PC-3 (cell line): Measurements from ENCODE around the gene SLAMF1. TPM values are rescaled to one million over a fixed set of nuclear protein-coding genes. Genes with fewer than 3 reads are reported as not detected.

Source experiments
- ATAC-seq: fragments of 200-7000 bp; cut with Tn5 transposase; 2 replicates; pipeline ENCODE4 v1.9.1; 2020; ENCODE audit warnings: mild to moderate bottlenecking, moderate library complexity
- BruUV-seq: library from RNA; stranded (reverse); fragments of 400-500 nt; replicated peaks from 2 replicates; lab custom pipeline; 2021; lab: Mats Ljungman, UMichigan
- CTCF ChIA-PET: fragments of 300-600 bp; sonication (Branson Sonifier 250); formaldehyde crosslinking; loops from one replicate; lab custom pipeline; 2022; ENCODE audit warnings: antibody characterized with exemption; lab: Charles Lee
- POLR2A ChIA-PET: fragments of 300-600 bp; sonication (Branson Sonifier 250); formaldehyde crosslinking; loops from one replicate; lab custom pipeline; 2022; ENCODE audit warnings: antibody characterized with exemption; ENCODE audit not compliant: unreplicated experiment; lab: Charles Lee
- DNase-seq: peaks from one replicate; pipeline ENCODE4 v3.0.0-alpha.2; 2015
- H2AFZ ChIP-seq: fragments of 300-600 bp; sonication (generic); 2 replicates; pipeline ENCODE4 v1.6.0; 2016; ENCODE audit warnings: antibody characterized with exemption, low read length
- H3F3A ChIP-seq: fragments of 300-600 bp; sonication (generic); one replicate; pipeline ENCODE4 v1.6.0; 2017; ENCODE audit warnings: antibody characterized with exemption, low read length, control low read depth, mild to moderate bottlenecking; ENCODE audit not compliant: unreplicated experiment
- H3K27ac ChIP-seq: fragments of 300-600 bp; sonication (generic); 2 replicates; pipeline ENCODE4 v1.5.1; 2016; ENCODE audit warnings: mild to moderate bottlenecking, low read length
- H3K27me3 ChIP-seq: fragments of 300-600 bp; sonication (generic); 2 replicates; pipeline ENCODE4 v1.6.1; 2016; ENCODE audit warnings: low read length, mixed read lengths
- H3K36me3 ChIP-seq: fragments of 300-600 bp; sonication (generic); 2 replicates; pipeline ENCODE4 v1.6.1; 2016; ENCODE audit warnings: low read depth, mixed run types, low read length, mixed read lengths
- H3K4me1 ChIP-seq: fragments of 300-600 bp; sonication (generic); 2 replicates; pipeline ENCODE4 v1.5.1; 2016; ENCODE audit warnings: low read length; ENCODE audit not compliant: insufficient read depth
- H3K4me2 ChIP-seq: fragments of 300-600 bp; sonication (generic); 2 replicates; pipeline ENCODE4 v1.6.0; 2016; ENCODE audit warnings: low read length
- H3K4me3 ChIP-seq: fragments of 300-600 bp; sonication (generic); 2 replicates; pipeline ENCODE4 v1.5.1; 2016; ENCODE audit warnings: mild to moderate bottlenecking, low read length, mixed read lengths
- H3K79me2 ChIP-seq: fragments of 300-600 bp; sonication (generic); 2 replicates; pipeline ENCODE4 v1.6.1; 2017; ENCODE audit warnings: low read length, mixed read lengths
- H3K9ac ChIP-seq: fragments of 300-600 bp; sonication (generic); 2 replicates; pipeline ENCODE4 v1.6.0; 2016; ENCODE audit warnings: mild to moderate bottlenecking, low read length
- H3K9me2 ChIP-seq: fragments of 300-600 bp; sonication (generic); replicated peaks from 2 replicates; pipeline ENCODE4 v1.6.1; 2016; ENCODE audit warnings: mixed run types, low read length, mixed read lengths
- H3K9me3 ChIP-seq: fragments of 300-600 bp; sonication (generic); 2 replicates; pipeline ENCODE4 v1.6.1; 2016; ENCODE audit warnings: low read length, mixed read lengths
- H4K20me1 ChIP-seq: fragments of 300-600 bp; sonication (generic); 2 replicates; pipeline ENCODE4 v1.6.1; 2016; ENCODE audit warnings: low read length, mixed read lengths
- CTCF ChIP-seq: fragments of 300-600 bp; sonication (generic); conservative IDR thresholded peaks from 2 replicates; pipeline ENCODE4 v1.5.1; 2017; ENCODE audit warnings: antibody characterized with exemption, low read depth, mild to moderate bottlenecking, low read length
- EZH2 ChIP-seq: fragments of 300-600 bp; sonication (generic); IDR thresholded peaks from one replicate; pipeline ENCODE4 v1.6.1; 2017; ENCODE audit warnings: antibody characterized with exemption, mild to moderate bottlenecking, low read length; ENCODE audit not compliant: unreplicated experiment
- EZH2phosphoT487 ChIP-seq: fragments of 300-600 bp; sonication (generic); IDR thresholded peaks from 2 replicates; pipeline ENCODE4 v1.6.1; 2018; ENCODE audit warnings: mild to moderate bottlenecking, antibody characterized with exemption, low read length, borderline replicate concordance
- intact Hi-C: fragments of 100-400 bp; cut with micrococcal nuclease; formaldehyde crosslinking; loops from 2 replicates; pipeline ENCODE4 v1.9.0; 2023
- total RNA-seq: library from RNA; depleted of rRNA; stranded (reverse); fragments of >200 nt; gene quantifications from 2 replicates; pipeline ENCODE4 v1.2.3, GENCODE V29; 2014

The SLAMF1 gene
- total RNA-seq, 1 experiment from 2014 or later, result not detected

DNA sequence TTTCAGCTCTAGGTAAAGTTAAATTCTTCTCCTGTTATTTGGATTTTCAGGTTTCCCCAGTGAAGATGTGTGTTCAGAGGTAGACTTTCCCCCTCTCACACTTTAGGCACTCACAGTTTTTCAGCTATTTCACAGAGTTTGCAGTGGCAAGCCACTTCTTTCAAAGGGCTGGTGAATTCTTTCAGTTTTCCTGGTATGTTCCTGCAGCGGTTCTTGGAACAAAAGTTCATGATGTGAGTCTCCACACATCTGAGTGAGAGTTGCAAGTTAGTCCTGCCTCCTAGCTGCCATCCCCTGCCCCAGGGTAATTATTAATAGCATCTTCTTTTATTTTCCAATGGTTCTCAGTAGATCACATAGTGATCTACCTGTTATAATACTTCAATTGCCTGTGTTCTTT is 40.2 kb downstream of the SLAMF1 start:
- DNase-seq (no peak), ATAC-seq (no peak)
- Histone ChIP-seq H3K27me3 (peaks cover 41% of the 10 kb centered on the region), H2AFZ (no peak overlapping the region), H3K4me3 (no peak overlapping the region), H3K4me2 (no peak overlapping the region), H3F3A (no peaks in the 10 kb centered on the region), H4K20me1 (no peaks in the 10 kb centered on the region), H3K9me2 (no peaks in the 10 kb centered on the region), H3K4me1 (no peaks in the 10 kb centered on the region), H3K79me2 (no peaks in the 10 kb centered on the region), H3K9ac (no peak overlapping the region), H3K9me3 (no peaks in the 10 kb centered on the region), H3K36me3 (no peaks in the 10 kb centered on the region), H3K27ac (no peak overlapping the region)
- POLR2A ChIA-PET, result no interaction called here
- intact Hi-C loops, result loop anchor here (1.0 to 2.0 kb wide), 3 partner anchors 62 to 178 kb away; no protein-coding TSS in a partner anchor
- CTCF ChIA-PET, result interaction anchor here (0.6 kb wide), 1 partner anchor 1077 kb away, joined by 3 read pairs; no protein-coding TSS in a partner anchor
- TF ChIP-seq CTCF (no peak), EZH2phosphoT487 (no peak), EZH2 (no peak)
- BruUV-seq, result no TSS peak

DNA sequence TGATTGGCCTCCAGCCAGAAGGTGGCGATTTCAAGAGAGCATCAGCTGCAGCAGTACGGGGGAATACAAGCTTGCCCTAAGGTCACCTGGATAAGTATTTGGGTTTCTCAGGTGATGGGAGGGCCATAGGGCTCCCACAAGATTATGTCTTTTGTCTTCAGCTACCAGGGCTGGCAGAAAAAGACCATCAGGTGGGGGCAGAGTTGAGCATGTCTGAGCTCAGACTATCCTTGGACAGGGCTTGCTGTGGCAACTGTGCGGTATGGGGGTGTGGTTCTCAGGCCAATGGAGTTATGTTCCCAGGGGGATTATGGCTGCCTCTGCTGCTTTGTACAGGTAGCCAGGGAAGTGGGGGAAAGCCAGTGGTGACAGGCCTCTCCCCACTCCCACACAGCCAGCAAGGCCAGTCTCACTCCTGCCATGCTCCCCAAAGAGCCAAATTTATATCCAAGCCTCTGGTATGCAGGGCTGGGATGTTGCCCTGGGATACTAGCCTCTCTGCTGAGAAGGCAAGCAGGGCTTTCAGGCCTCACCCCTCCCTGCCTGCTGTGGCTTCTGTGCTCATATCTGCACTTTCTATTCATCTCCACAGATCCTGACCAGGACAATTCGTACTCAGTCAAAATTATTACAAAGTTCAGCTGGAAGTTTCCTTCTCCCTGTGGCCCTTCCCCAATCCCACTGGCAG is 40.9 kb downstream of the SLAMF1 start:
- no peak overlapping the region for H3K4me3 ChIP-seq
- H3K36me3 ChIP-seq, result no peaks in the 10 kb centered on the region
- ATAC-seq (no peak), DNase-seq (no peak)
- no peaks in the 10 kb centered on the region for H3K79me2 ChIP-seq
- ChIA-PET POLR2A (no interaction called here), CTCF (no interaction called here)
- no peak for TF ChIP-seq CTCF
- no peak for TF ChIP-seq EZH2phosphoT487
- no peak for TF ChIP-seq EZH2
- H3K27ac ChIP-seq, result no peak overlapping the region
- H3K27me3 ChIP-seq, result peaks cover 34% of the 10 kb centered on the region
- BruUV-seq, result no TSS peak
- H3K9ac ChIP-seq, result no peak overlapping the region
- H4K20me1 ChIP-seq, result no peaks in the 10 kb centered on the region
- no peaks in the 10 kb centered on the region for H3K9me2 ChIP-seq
- H3K4me1 ChIP-seq, result no peaks in the 10 kb centered on the region
- no peaks in the 10 kb centered on the region for H3F3A ChIP-seq
- no peak overlapping the region for H3K4me2 ChIP-seq
- no peaks in the 10 kb centered on the region for H3K9me3 ChIP-seq
- no peak overlapping the region for H2AFZ ChIP-seq
- intact Hi-C loops, result loop anchor here (2.0 kb wide), 2 partner anchors 61 to 111 kb away; no protein-coding TSS in a partner anchor

DNA sequence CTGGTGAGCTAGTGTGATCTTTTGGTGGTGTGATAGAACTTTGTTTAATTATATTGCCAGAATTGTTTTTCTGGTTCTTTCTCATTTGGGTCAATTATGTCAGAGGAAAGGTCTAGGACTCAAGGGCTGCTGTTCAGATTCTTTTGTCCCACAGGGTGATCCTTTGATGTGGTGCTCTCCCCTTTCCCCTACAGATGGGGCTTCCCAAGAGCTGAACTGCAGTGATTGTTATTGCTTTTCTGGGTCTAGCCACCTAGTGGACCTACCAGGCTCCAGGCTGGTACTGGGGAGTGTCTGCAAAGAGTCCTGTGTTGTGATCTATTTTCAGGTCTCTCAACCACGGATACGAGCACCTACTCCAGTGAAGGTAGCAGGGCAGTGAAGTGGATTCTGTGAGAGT is 41.6 kb downstream of the SLAMF1 start:
- H3F3A ChIP-seq, result no peaks in the 10 kb centered on the region
- H3K9ac ChIP-seq, result no peak overlapping the region
- no peak for ATAC-seq
- no peaks in the 10 kb centered on the region for H3K79me2 ChIP-seq
- H3K4me1 ChIP-seq, result no peaks in the 10 kb centered on the region
- BruUV-seq, result no TSS peak
- DNase-seq, result no peak
- intact Hi-C loops, result no loop called here
- no peak overlapping the region for H3K27ac ChIP-seq
- H3K27me3 ChIP-seq, result peaks cover 27% of the 10 kb centered on the region
- H3K4me2 ChIP-seq, result no peak overlapping the region
- no peaks in the 10 kb centered on the region for H3K36me3 ChIP-seq
- no peaks in the 10 kb centered on the region for H3K9me3 ChIP-seq
- H3K9me2 ChIP-seq, result no peaks in the 10 kb centered on the region
- no peak overlapping the region for H2AFZ ChIP-seq
- no peak for TF ChIP-seq CTCF
- TF ChIP-seq EZH2phosphoT487, result no peak
- no peak for TF ChIP-seq EZH2
- no peak overlapping the region for H3K4me3 ChIP-seq
- ChIA-PET CTCF (no interaction called here), POLR2A (no interaction called here)
- no peaks in the 10 kb centered on the region for H4K20me1 ChIP-seq
